Measurements from ENCODE around the gene B4GALNT2.
"Not testable (repeated sequence)": the region's sequence is repeated elsewhere in the genome, so short reads cannot be mapped to it uniquely, and the experiment has no call there.

The B4GALNT2 gene, protein sequence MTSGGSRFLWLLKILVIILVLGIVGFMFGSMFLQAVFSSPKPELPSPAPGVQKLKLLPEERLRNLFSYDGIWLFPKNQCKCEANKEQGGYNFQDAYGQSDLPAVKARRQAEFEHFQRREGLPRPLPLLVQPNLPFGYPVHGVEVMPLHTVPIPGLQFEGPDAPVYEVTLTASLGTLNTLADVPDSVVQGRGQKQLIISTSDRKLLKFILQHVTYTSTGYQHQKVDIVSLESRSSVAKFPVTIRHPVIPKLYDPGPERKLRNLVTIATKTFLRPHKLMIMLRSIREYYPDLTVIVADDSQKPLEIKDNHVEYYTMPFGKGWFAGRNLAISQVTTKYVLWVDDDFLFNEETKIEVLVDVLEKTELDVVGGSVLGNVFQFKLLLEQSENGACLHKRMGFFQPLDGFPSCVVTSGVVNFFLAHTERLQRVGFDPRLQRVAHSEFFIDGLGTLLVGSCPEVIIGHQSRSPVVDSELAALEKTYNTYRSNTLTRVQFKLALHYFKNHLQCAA

DNA sequence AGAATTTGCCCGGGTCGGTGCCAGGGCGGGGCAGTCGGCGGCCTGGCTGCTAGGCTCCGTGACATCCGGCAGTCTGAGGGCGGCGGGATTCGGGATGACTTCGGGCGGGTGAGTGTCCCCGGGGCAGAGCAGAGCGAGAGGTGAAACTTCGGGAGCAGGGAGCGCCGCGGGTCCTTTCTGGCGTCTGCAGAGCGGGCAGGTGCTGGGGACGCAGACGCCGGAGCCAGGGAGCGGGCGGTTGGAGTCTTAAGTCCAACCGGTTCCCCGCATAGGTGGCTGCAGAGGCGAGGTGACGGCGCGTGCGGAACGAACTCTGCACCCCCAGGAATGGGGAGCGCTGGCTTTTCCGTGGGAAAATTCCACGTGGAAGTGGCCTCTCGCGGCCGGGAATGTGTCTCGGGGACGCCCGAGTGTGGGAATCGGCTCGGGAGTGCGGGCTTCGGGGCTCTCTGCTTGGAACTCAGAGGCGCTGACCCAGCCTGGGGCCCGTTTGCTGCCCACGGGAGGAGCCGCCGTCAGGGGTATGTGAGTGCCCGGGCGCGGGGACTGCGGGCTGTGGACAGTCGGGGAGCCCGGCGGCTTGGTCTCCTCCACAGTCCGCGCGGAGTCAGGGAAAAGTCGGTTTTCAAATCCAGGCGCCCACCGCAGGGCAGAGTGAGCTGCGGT is at the start of gene B4GALNT2:
Gene B4GALNT2 (plus strand): TSS at position 71 of the 666 bp plus-strand sequence. CDS start 24 bp downstream, at position 95.
- DNase-seq (ENCODE audit: low read depth), result no peak

DNA sequence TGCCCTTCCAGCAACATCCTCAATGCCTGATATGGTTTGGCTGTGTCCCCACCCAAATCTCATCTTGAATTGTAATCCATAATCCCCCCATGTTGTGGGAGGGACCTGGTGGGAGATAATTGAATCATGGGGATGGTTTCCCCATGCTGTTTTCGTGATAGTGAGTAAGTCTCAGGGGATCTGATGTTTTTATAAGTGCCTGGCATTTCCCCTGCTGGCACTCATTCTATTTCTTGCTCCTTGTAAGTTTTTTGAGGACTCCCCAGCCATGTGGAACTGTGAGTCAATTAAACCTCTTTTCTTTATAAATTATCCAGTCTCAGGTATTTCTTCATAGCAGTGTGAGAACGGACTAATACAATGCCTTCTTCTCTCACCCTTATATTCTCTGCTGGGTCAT is 47.5 kb upstream of the B4GALNT2 start:
- not testable (repeated sequence) for DNase-seq (ENCODE audit: low read depth)

DNA sequence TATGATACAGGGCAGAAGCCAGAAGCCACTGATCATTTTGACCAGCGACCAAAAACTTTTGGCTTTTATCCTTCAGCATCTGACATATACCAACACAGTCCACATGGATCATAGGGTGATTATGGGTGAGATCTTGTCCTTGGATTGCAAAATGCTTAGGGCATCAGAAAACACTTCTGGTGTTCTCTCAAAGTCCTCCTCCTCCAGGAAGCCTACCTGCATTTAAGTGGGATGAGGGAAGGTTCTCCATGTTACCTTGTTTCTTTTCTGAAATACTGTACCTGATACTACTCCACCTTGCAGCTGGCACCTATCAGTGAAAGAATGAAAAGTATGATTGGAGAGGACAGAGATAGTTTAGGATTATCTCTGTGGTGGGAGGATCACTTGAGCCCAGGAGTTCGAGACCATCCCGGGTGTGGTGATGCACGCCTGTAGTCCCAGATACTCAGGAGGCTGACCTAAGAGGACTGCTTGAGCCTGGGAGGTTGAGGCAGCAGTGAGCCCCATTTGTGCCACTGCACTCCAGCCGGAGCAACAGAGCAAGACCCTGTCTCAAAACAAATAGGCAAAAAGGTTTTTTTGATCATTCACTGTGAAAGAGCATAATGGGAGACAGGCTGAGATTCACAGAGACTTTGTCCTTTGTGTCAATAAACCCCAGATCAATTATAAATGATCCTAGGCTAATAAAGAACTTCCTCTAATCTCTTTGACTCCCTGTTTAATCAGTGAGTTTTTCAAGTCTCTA is 46.8 kb upstream of the B4GALNT2 start:
- no peak for DNase-seq (ENCODE audit: low read depth)

DNA sequence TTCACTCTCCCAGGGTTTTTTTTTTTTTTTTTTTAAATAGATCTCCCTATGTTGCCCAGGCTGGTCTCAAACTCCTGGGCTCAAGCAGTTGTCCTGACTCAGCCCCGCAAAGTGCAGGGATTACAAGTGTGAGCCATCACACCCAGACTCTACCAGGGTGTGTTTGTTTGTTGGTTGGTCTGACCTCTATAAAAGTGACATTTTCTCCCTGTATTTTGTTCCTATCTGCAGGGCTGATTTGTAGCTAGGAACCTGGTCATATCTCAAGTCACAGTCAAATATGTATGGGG is 46.3 kb upstream of the B4GALNT2 start:
- no peak for DNase-seq (ENCODE audit: low read depth)

DNA sequence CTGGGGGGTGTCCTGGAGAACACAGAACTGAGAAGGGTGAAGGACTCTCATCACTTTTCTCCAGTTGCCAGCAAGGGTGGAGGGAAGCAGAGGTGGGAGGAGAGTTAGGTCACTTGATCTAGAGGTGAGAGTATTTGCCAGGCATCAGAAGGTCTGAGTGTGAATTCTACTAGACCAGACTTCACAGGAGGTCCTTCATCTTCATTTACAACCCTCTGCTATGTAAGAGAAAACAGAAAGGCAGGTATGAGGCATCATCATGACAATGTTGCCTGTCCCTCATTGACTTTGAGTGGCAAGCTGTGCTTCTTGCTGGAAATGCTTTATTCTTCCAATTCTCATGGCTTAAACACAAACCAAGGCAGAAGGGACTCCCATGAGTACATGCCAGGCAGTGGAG is 45.9 kb upstream of the B4GALNT2 start:
- no peak for DNase-seq (ENCODE audit: low read depth)

DNA sequence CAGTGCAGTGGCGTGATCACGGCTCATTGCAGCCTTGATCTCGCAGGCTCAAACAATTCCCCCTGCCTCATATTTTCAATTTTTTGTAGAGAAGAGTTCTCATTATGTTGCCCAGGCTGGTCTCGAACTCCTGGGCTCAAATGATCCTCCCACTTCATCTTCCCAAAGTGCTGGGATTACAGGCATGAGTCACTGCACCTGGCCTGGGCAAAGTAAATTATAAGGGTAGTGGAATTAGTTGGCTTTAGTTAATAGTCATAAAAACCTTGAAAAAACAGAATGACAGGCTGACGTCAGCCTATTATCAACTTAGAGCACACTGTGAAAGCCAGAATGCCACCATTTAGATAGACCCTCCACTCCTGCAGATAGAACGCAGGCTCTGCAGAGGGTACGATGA is 43.5 kb upstream of the B4GALNT2 start:
- DNase-seq (ENCODE audit: low read depth), result no peak

DNA sequence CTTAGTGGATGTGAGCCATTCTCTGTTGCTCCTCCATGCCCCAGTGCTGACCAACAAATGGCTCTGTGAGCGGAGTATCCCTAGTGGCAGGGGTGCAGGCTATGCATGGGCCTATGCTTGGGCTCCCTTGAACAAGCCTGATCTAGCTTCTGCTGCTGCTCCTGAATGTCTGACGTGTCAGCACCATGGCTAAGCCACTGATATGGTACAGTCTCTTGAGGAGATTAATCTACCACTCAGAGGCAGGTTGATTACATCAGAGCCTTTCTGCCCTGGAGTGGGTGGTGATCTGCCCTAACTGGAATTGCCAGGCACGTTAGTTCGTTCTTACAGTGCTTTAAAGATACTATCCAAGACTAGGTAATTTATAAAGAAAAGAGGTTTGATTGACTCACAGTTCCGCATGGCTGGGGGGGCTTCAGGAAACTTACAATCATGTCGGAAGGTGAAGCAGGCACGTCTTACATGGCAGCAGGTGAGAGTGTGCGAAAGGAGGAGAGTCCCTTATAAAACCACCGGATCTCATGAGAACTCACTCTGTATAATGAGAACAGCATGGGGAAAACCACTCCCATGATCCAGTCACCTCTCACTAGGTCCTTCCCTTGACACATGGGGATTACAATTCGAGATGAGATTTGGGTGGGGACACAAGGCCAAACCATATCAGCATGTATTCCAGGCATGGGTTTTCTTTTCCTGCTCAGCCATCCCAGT is 41.5 kb upstream of the B4GALNT2 start:
- no peak for DNase-seq (ENCODE audit: low read depth)

DNA sequence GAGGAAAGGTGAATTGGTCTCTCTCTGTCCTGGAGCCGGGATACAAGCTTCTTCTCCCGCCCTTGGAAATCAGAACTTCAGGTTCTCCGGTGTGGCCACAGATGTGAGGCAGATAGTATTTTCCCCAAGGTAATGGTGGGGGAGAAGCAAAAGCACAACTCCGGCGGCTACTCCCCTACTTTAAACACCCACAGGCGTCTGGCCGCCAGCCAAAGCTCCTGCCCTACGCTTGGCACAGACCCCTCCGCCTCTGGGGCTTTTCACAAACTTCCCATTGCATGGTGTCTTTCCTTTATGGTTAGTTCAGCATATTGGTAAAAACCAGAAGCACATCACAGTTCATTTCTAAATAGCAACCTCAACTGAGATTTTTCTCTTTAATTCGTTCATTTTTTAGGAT is 39.4 kb upstream of the B4GALNT2 start:
- no peak for DNase-seq (ENCODE audit: low read depth)

DNA sequence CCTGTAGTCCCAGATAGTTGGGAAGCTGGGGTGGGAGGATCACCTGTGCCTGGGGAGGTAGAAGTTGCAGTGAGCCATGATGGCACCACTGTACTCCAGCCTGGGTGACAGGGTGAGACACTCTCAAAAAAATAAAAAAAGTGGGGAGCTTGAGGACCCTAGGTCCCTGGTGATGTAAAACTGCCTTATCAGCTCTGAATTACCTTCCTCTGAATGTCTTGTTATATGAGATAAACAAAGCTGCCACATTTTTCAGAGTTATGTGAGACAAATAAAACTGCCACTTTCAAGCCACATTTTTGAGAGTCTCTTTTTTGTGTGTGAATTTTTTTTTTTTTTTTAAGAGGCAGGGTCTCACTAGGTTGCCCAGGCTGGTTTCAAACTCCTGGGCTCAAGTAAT is 32.0 kb upstream of the B4GALNT2 start:
- no peak for DNase-seq (ENCODE audit: low read depth)

DNA sequence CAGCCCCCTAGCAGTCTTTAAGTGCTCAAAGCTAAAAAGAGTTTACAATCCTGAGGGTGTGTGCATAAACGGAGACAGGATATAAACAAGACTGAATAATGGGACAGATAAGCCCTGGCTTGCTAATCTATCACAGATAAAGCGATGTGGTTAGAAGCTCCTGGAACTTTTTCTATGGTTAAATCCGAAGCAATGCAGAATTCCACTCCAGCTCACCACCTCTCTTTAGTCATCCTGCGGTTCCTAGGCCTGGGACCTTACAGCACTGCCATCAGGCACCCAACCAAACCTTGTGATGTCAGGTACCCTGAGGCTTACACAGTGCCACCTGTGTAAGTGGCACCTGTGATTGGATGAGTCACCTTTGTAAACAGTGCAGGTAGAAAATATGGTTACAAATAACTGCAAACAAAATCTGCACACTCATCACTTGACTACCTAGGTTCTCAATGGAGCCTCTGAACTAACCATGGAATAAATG is 31.5 kb upstream of the B4GALNT2 start:
- no peak for DNase-seq (ENCODE audit: low read depth)

DNA sequence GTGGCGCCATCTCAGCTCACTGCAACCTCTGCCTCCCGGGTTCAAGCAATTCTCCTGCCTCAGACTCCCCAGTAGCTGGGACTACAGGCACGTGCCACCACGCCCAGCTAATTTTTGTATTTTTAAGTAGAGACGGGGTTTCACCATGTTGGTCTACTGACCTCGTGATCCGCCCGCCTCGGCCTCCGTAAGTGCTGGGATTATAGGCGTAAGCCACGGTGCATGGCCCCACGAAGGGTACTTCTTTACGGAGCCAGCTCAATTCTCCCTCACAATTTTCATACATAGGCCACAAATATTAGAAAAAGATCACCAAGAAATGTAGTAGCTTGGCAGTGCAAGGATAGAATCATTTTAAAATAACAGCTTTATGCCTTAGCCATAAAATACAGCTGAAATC is 29.2 kb upstream of the B4GALNT2 start:
- DNase-seq (ENCODE audit: low read depth), result not testable (repeated sequence)

DNA sequence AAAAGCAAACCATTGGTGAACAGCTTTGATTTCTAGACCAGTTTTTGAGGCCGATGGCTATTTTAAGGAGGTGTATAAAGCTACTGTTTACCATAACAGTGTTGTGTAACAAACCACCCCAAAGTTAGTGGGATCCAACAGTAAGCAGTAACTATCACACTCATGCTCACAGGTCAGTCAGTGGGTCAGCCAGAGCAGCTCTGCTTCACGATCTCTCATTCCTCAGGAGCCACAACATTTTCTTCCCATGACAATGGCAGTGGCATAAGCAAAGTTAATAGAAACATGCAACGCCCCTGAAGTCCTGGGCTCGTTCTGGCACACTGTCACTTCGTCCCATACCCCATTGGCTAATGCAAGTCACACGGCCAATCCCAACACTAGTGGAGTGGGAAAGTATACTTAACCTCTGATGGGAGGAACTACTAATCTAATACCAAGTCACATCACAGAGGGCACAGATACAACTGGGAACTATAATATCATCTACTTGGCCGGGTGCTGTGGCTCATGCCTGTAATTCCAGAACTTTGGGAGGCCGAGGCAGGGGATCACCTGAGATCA is 28.0 kb upstream of the B4GALNT2 start:
- no peak for DNase-seq (ENCODE audit: low read depth)

DNA sequence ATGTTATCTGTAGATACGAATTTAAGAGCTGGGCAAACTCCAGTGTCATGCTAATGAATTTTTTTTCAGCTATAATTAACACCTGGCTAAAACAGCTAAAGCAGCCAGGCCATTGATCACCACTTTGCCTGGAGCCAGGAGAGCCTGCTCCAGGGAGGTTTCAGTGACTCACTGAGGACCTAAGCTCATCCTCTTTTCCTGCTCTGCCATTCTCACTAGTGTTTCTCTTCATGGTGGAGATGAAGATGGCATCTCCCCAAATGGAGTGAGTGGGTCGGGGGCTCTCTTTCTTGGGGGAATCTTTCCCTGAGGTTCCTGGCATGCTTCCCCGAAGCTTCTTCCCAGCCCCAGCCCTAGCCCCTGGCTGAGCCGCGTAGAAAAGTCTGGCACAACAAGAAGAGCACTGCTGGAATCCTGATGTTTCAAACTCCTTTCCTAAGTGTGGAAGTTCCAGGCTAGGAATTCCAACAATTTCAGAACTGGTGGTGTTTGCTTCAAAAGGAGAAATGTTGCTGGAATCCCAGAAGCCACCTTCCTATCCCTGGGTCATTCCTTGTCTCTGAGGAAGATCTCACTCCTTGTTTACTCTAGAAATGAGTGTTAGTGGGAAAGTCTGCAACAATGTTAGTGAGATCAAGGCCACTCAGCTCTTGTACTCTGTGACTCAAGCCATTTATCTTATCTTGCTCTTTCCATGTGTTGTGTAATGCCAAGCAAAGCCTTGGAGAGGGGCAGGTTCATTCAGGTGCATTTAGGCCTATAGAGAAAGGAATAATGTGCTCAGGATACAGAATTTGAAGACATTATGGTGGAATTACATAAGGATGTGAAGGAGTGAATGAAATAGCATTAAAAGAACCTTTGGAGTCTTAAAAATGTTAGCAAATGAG is 26.0 kb upstream of the B4GALNT2 start:
- no peak for DNase-seq (ENCODE audit: low read depth)

DNA sequence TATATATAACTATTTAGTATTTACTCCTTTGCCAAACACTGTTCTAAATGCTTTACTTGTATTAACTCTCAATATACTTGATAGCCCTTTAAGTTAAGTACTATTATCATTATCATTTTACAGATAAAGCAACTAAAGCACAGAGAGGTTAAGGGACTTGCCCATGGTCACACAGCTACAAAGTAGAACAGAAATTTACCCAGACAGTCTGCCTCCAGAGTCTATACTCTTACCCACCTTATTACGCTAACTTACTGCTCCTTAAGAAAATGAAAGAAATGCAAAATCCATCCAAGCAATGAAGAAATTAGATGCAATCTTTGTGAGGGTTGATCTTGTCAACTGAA is 25.4 kb upstream of the B4GALNT2 start:
- DNase-seq (ENCODE audit: low read depth), result no peak

DNA sequence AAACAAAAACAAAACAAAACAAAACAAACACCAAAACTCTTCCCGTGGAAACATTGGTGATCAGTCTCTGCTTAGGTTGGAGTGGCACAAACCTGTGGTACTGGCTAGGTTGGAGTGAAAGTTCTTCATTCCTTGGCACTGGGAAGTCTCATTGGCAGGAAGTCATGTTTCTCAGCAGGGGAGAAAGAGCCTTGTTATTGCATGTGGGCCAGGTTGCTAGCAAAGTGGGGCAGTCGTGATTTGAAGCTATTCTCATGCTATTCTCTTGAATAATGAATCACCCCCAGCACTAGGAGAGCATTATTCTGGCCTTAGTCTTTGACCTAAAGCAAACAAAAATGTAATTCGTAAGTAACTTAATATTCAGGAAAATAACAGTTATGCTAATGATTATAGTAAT is 24.3 kb upstream of the B4GALNT2 start:
- no peak for DNase-seq (ENCODE audit: low read depth)

DNA sequence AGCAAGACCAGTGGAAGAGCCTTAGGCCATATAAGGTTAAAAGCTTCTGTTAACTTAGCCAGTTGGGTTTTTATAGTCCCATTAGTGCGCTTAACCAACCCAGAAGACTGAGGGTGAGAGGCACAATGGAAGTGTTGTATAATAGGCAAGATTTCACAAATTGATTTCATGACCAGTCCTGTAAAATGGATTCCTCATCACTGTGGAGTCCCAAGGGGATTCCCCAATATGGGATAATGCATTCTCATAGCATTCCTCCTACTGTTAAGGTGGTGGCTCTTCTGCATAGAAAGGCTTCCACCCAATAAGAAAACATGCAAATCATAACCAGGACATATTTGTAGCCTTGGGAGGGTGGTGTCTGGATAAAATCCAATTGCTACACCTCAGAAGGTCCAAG is 22.1 kb upstream of the B4GALNT2 start:
- DNase-seq (ENCODE audit: low read depth), result no peak

DNA sequence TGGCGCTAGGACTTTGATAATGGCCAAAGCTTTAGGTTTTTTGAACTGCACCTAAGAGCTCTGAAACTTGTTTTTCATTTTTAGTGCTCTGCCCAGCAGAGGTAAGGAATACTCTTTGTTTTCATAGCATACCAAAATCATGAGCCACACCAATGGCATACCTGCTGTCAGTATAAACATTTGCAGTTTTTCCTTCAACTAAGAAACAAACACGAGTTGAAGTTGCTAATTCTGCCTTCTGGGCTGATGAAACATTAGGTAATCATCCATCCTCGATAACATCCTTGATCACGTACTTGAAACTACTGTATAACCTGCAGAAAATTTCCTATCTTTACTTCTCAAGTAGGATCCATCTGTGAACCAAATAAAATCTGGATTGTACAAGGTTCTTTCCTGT is 20.6 kb upstream of the B4GALNT2 start:
- DNase-seq (ENCODE audit: low read depth), result no peak

DNA sequence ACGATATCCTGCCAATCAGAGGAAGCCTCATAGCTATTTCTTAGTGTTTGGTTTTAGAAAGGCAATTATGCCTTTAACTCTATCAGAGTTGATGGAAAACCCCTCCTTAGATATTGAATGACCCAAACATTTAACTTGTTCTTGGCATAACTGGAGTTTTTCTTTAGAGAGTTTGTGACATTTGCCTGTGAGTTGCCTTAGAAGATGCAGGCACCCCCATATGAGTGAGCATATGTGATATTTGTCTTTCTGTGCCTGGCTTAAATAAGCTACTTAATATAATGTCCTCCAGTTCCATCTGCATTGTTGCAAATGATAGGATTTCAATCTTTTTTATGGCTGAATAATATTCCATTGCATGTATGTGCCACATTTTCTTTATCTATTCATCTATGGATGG is 19.6 kb upstream of the B4GALNT2 start:
- DNase-seq (ENCODE audit: low read depth), result no peak

DNA sequence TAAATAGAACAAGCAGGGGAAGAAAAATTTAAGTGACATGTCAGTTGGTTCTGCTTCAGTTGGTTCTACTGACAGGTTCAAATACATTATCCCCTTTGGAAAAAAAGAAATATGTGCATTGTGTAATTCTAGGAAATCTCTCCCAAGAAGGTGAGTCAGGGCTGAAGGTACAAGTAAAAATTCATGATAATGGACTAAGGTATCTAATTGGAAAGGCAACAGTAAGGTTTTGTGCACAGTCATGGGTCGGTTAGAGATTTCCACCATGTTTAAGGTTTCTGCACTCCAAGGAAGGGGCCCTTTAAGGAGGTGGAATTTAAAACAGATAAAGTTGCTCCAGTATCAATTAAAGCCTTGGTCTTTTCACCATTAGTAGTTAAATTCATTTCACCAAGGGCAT is 17.9 kb upstream of the B4GALNT2 start:
- DNase-seq (ENCODE audit: low read depth), result no peak

DNA sequence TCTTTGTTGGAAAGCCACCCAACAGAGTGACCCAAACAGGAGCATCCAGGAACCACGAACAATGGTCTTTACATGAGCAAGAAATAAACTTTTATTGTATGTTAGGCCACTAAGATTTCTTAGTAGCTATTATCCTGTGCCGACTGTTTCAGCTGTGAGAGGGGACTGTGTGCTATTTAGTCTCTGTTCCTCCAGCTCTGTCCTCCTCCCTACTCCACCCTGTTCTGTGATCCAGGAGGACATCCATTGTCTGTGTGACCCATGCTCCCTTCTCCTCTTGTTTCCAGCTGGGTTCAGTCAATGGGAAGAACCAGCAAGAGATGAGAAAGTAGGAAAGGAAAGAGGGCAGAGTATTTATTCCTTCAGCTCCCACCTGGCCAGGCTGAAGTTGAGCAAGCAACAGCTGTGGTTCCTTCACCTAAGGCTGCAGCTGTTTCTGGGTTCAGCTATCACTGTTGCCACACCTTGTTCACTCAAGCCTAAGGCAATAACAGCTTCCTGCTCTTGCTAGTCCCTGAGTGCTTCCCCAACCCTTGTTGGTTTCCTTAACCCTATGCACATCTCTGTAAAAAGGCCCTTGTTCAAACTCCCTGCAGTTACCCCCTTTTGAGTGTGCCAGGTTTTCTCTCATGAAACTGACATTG is 14.9 kb upstream of the B4GALNT2 start:
- DNase-seq (ENCODE audit: low read depth), result no peak

Data from stimulated activated CD8-positive, alpha-beta memory T cell treated with anti-CD3 and anti-CD28 coated beads, Interleukin-7, amount 100 ng/mL, for 24 hours (primary cell).